IMR-90 (cell line): Measurements from ENCODE around the gene RIT1. TPM values are rescaled to one million over a fixed set of nuclear protein-coding genes. Genes with fewer than 3 reads are reported as not detected.

Experiments used
- ATAC-seq: fragments of 200-7000 bp; cut with Tn5 transposase; 2 replicates; pipeline ENCODE4 v1.9.1; 2020; ENCODE audit warnings: low read depth, mild to moderate bottlenecking, moderate library complexity
- BruUV-seq: library from RNA; stranded (reverse); fragments of 400-500 nt; replicated peaks from 2 replicates; lab custom pipeline; 2021; lab: Mats Ljungman, UMichigan
- CTCF ChIA-PET: fragments of 300-600 bp; formaldehyde crosslinking; extraction: SDS; loops from one replicate; lab custom pipeline; 2021; ENCODE audit warnings: antibody characterized with exemption; lab: Yijun Ruan, JAX
- POLR2A ChIA-PET: fragments of 300-600 bp; sonication (Branson Sonifier 250); formaldehyde crosslinking; loops from one replicate; lab custom pipeline; 2022; ENCODE audit warnings: antibody characterized with exemption; ENCODE audit not compliant: unreplicated experiment; lab: Charles Lee
- DNase-seq: peaks from one replicate; pipeline ENCODE4 v3.0.0; 2013
- H2AFZ ChIP-seq: replicated peaks from 2 replicates; pipeline ENCODE3; 2013; ENCODE audit warnings: low read length, mild to moderate bottlenecking; ENCODE audit not compliant: poor library complexity
- H2AK5ac ChIP-seq: 2 replicates; pipeline ENCODE4 v1.6.1; 2013; ENCODE audit warnings: low read depth, low read length, inconsistent platforms
- H2AK9ac ChIP-seq: replicated peaks from 2 replicates; pipeline ENCODE3; 2013; ENCODE audit warnings: mild to moderate bottlenecking, low read depth, low read length, moderate library complexity; ENCODE audit not compliant: poor library complexity
- H2BK120ac ChIP-seq: 2 replicates; pipeline ENCODE4 v1.6.1; 2013; ENCODE audit warnings: low read depth, low read length, inconsistent platforms
- H2BK15ac ChIP-seq: 3 replicates; pipeline ENCODE4 v1.6.1; 2013; ENCODE audit warnings: low read depth, low read length, inconsistent platforms
- H2BK20ac ChIP-seq: 2 replicates; pipeline ENCODE4 v1.6.1; 2013; ENCODE audit warnings: low read depth, mild to moderate bottlenecking, inconsistent platforms, low read length, moderate library complexity
- H2BK5ac ChIP-seq: 2 replicates; pipeline ENCODE4 v1.6.1; 2013; ENCODE audit warnings: mild to moderate bottlenecking, low read depth, low read length, inconsistent platforms; ENCODE audit not compliant: poor library complexity, severe bottlenecking
- H3K14ac ChIP-seq: replicated peaks from 2 replicates; pipeline ENCODE4 v1.6.1; 2013; ENCODE audit warnings: low read depth, low read length, inconsistent platforms
- H3K18ac ChIP-seq: 2 replicates; pipeline ENCODE4 v1.6.1; 2013; ENCODE audit warnings: low read depth, low read length, control low read depth
- H3K23ac ChIP-seq: 2 replicates; pipeline ENCODE4 v1.6.1; 2013; ENCODE audit warnings: low read depth, low read length, inconsistent platforms
- H3K27ac ChIP-seq: 2 replicates; pipeline ENCODE4 v1.5.1; 2013; ENCODE audit warnings: mild to moderate bottlenecking, control low read depth, low read length; ENCODE audit not compliant: insufficient read depth
- H3K27me3 ChIP-seq: 2 replicates; pipeline ENCODE4 v1.6.1; 2013; ENCODE audit warnings: low read length; ENCODE audit not compliant: control insufficient read depth, insufficient read depth
- H3K36me3 ChIP-seq: 2 replicates; pipeline ENCODE4 v1.6.1; 2013; ENCODE audit warnings: low read length, mixed read lengths; ENCODE audit not compliant: control insufficient read depth, insufficient read depth
- H3K4ac ChIP-seq: 2 replicates; pipeline ENCODE4 v1.6.1; 2013; ENCODE audit warnings: low read depth, low read length, inconsistent platforms
- H3K4me1 ChIP-seq: 2 replicates; pipeline ENCODE4 v1.6.1; 2013; ENCODE audit warnings: low read length, mixed read lengths; ENCODE audit not compliant: control insufficient read depth, insufficient read depth
- H3K4me2 ChIP-seq: 2 replicates; pipeline ENCODE4 v1.6.1; 2013; ENCODE audit warnings: low read depth, mild to moderate bottlenecking, control low read depth, low read length, moderate library complexity
- H3K4me3 ChIP-seq: 2 replicates; pipeline ENCODE4 v1.5.1; 2013; ENCODE audit warnings: low read depth, mild to moderate bottlenecking, control low read depth, low read length, moderate library complexity; ENCODE audit not compliant: insufficient read depth
- H3K56ac ChIP-seq: 2 replicates; pipeline ENCODE4 v1.6.1; 2013; ENCODE audit warnings: low read length, inconsistent platforms; ENCODE audit not compliant: insufficient read depth; ENCODE audit errors: extremely low read depth
- H3K79me1 ChIP-seq, 2 experiments: 2 replicates each; pipeline ENCODE4 v1.6.1; 2013; ENCODE audit warnings: low read length in 2 of 2, inconsistent platforms in 1 of 2, low read depth in 1 of 2
- H3K9ac ChIP-seq: 2 replicates; pipeline ENCODE4 v1.6.1; 2013; ENCODE audit warnings: low read depth, low read length, control low read depth
- H3K9me1 ChIP-seq: 2 replicates; pipeline ENCODE4 v1.6.1; 2013; ENCODE audit warnings: low read length, inconsistent platforms; ENCODE audit not compliant: insufficient read depth
- H3K9me3 ChIP-seq: 2 replicates; pipeline ENCODE4 v1.6.1; 2013; ENCODE audit warnings: low read length; ENCODE audit not compliant: control insufficient read depth, insufficient read depth
- H4K20me1 ChIP-seq: 2 replicates; pipeline ENCODE4 v1.6.1; 2013; ENCODE audit warnings: low read length, inconsistent platforms; ENCODE audit not compliant: insufficient read depth
- H4K5ac ChIP-seq: 2 replicates; pipeline ENCODE4 v1.6.1; 2013; ENCODE audit warnings: mild to moderate bottlenecking, low read depth, low read length, control low read depth
- H4K8ac ChIP-seq, 2 experiments: 2 replicates each; pipeline ENCODE4 v1.6.1; 2013; ENCODE audit warnings: low read depth in 2 of 2, low read length in 2 of 2, control low read depth in 1 of 2, inconsistent platforms in 1 of 2
- H4K91ac ChIP-seq: 2 replicates; pipeline ENCODE4 v1.6.1; 2013; ENCODE audit warnings: low read depth, low read length, inconsistent platforms; ENCODE audit not compliant: insufficient read depth
- BHLHE40 ChIP-seq: fragments of 150-350 bp; IDR thresholded peaks from 2 replicates; pipeline ENCODE4 v1.6.1; 2016; ENCODE audit warnings: mild to moderate bottlenecking, low read depth, low read length
- CEBPB ChIP-seq: IDR thresholded peaks from 2 replicates; pipeline ENCODE4 v1.6.1; 2012; ENCODE audit warnings: low read depth, low read length, improper control_type of control experiment
- MAFK ChIP-seq: IDR thresholded peaks from 2 replicates; pipeline ENCODE4 v1.6.1; 2012; ENCODE audit warnings: low read depth, low read length, improper control_type of control experiment
- MXI1 ChIP-seq: IDR thresholded peaks from 2 replicates; pipeline ENCODE4 v1.6.1; 2012; ENCODE audit warnings: low read depth, mild to moderate bottlenecking, low read length, moderate library complexity, borderline replicate concordance
- RFX5 ChIP-seq: IDR thresholded peaks from 2 replicates; pipeline ENCODE4 v1.8.0; 2012; ENCODE audit warnings: low read depth, mild to moderate bottlenecking, low read length, moderate library complexity
- SMC3 ChIP-seq: fragments of 150-350 bp; IDR thresholded peaks from 2 replicates; pipeline ENCODE4 v1.6.1; 2016; ENCODE audit warnings: low read depth, mild to moderate bottlenecking, antibody characterized with exemption, low read length, moderate library complexity
- USF2 ChIP-seq: fragments of 150-350 bp; IDR thresholded peaks from 2 replicates; pipeline ENCODE4 v1.6.1; 2017; ENCODE audit warnings: mild to moderate bottlenecking, antibody characterized with exemption, low read length, low read depth
- WGBS, 2 experiments: methylation state at CpG; one replicate each; pipeline versions ENCODE4 v1.1.5 to v1.1.7; 2013; ENCODE audit warnings: missing lambda C conversion rate in 2 of 2; ENCODE audit not compliant: insufficient read length in 1 of 2; ENCODE audit errors: extremely low coverage in 2 of 2; 5-methylcytosine and 5-hydroxymethylcytosine counted together
- dilution Hi-C: fragments of 300-500 bp; cut with HindIII; formaldehyde crosslinking; loops from one replicate; pipeline ENCODE4 v1.14.3; 2018; ENCODE audit warnings: low sequenced_read_pairs; ENCODE audit not compliant: unreplicated experiment
- in situ Hi-C: fragments of 300-500 bp; cut with MboI; formaldehyde crosslinking; loops from 3 replicates; pipeline ENCODE4 v1.14.3; 2019; ENCODE audit warnings: low sequenced_read_pairs, inconsistent platforms, mixed read lengths
- intact Hi-C: fragments of 100-400 bp; cut with micrococcal nuclease; formaldehyde crosslinking; loops from 2 replicates; pipeline ENCODE4 v1.10.0; 2022
- polyA plus RNA-seq, 3 experiments: library from polyadenylated mRNA; depleted of rRNA; stranded (reverse); fragments of >200 nt; gene quantifications; 2 replicates each; pipeline ENCODE4 v1.2.3, GENCODE V29; 2012; ENCODE audit warnings: low replicate concordance in 1 of 3
- total RNA-seq: library from RNA; depleted of rRNA; stranded (reverse); fragments of >200 nt; gene quantifications from 2 replicates; pipeline ENCODE4 v1.2.3, GENCODE V29; 2012

RIT1 gene
- total and polyA plus RNA-seq, 2 of the 4 experiments (the other 2 are of a cell fraction), result 29.6 to 46.8 TPM

GRCh38 chr1:155899683-155900082, 11.5 kb downstream of the RIT1 start:
- ChIA-PET POLR2A (interaction anchor here (1.2 kb wide), 1 partner anchor 8 kb away, joined by 3 read pairs; no protein-coding TSS in a partner anchor), CTCF (no interaction called here)
- H3K27ac ChIP-seq, result no peak overlapping the region
- dilution Hi-C loops (no loop called here), in situ Hi-C loops (no loop called here), intact Hi-C loops (no loop called here)
- H3K23ac ChIP-seq, result no peak overlapping the region
- H3K79me1 ChIP-seq, result peaks cover 16 to 35% of the 10 kb centered on the region in 2 experiments
- H3K9me1 ChIP-seq, result peaks cover 2% of the 10 kb centered on the region; the same call in 1 of the 2 replicates
- H2BK15ac ChIP-seq, result no peak overlapping the region
- no peak overlapping the region for H3K14ac ChIP-seq
- no peak overlapping the region for H2BK120ac ChIP-seq
- no CpG with 5 or more reads among the region's 2 CpGs for WGBS, 2 experiments
- no peak overlapping the region for H2BK5ac ChIP-seq
- H2AK9ac ChIP-seq, result no peak overlapping the region
- H3K4ac ChIP-seq, result no peak overlapping the region
- H3K9ac ChIP-seq, result no peak overlapping the region
- TF ChIP-seq MXI1 (no peak), BHLHE40 (no peak), CEBPB (no peak), RFX5 (no peak), SMC3 (no peak), USF2 (no peak), MAFK (no peak)
- no peaks in the 10 kb centered on the region; the same call in 1 of the 2 replicates for H4K20me1 ChIP-seq
- H3K4me2 ChIP-seq, result no peak overlapping the region
- no peak overlapping the region for H3K56ac ChIP-seq
- H3K18ac ChIP-seq, result no peak overlapping the region
- H3K9me3 ChIP-seq, result no peaks in the 10 kb centered on the region
- no peak overlapping the region for H4K5ac ChIP-seq
- no peak overlapping the region for H2AK5ac ChIP-seq
- H2BK20ac ChIP-seq, result no peak overlapping the region
- no peak for ATAC-seq
- no peak overlapping the region for H2AFZ ChIP-seq
- no peak overlapping the region for H4K8ac ChIP-seq
- no peaks in the 10 kb centered on the region for H3K4me1 ChIP-seq
- BruUV-seq, result no TSS peak
- H3K36me3 ChIP-seq, result peaks cover 52% of the 10 kb centered on the region
- H3K4me3 ChIP-seq, result no peak overlapping the region
- H4K91ac ChIP-seq, result no peak overlapping the region
- DNase-seq, result no peak
- H3K27me3 ChIP-seq, result no peaks in the 10 kb centered on the region
